ENCODE measurements around the gene KLHL29.

KLHL29 gene

DNA sequence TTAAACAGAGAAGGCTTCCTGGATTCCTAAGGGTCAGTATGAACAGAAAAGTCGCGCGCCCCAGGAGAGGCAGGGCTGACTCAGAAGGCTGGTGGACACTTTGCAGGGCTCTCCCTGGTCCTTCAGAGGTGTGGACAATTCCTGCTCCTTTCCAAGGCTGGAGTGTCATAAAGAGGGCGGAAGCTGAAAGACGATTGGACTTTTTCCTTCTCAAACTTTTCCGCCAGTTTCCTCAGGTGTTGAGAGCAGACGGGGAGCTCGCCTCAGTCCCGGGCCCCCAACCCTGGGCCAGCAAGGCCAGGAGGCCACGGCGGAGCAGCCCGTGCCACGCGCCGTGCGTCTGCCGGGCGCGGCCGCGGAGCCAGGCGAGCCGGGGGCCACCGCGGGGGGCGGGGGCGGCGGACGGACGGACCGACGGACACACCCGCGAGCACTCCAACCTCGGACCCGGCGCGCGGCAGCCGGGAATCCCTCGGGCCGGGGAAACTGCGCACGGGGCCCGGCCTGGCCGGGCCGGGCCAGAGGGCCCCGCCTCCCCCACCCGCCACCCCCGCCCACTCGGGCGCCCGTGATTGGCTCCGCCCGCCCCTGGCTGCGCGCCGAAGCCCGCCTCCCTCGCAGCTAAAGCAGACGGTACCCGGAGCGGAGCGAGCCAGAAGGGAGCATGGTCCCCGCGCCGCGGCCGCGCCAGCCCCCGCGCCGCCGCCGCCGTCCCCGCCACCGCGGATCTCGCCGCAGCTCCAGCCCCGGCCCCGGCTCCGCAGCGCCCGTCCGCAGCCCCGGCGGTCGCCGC, at the start of gene KLHL29:
Gene KLHL29 (plus strand): TSS at position 629 of the 793 bp plus-strand sequence. CDS start 177,018 bp downstream, outside the sequence.
- peak within 1 kb of the TSS; percentile 57 for H3K4me3 ChIP-seq (ENCODE audit: low read length, poor library complexity, severe bottlenecking)
- H3K79me2 ChIP-seq (ENCODE audit: insufficient read depth, low read length): no peaks in the 10 kb centered on the region
- no peaks in the 10 kb centered on the region for H3K9me3 ChIP-seq (ENCODE audit: insufficient read depth, low read depth, low read length)
- H3K36me3 ChIP-seq (ENCODE audit: insufficient read depth, low read length): no peaks in the 10 kb centered on the region
- no peaks in the 10 kb centered on the region for H4K20me1 ChIP-seq (ENCODE audit: insufficient read depth, low read length, poor library complexity, severe bottlenecking)
- no peak within 1 kb of the TSS for H3K9ac ChIP-seq (ENCODE audit: low read depth, low read length, poor library complexity, severe bottlenecking)
- no peaks in the 10 kb centered on the region for H3K27me3 ChIP-seq (ENCODE audit: insufficient read depth, low read length, poor library complexity, severe bottlenecking)
- TF ChIP-seq, protein P1, sequence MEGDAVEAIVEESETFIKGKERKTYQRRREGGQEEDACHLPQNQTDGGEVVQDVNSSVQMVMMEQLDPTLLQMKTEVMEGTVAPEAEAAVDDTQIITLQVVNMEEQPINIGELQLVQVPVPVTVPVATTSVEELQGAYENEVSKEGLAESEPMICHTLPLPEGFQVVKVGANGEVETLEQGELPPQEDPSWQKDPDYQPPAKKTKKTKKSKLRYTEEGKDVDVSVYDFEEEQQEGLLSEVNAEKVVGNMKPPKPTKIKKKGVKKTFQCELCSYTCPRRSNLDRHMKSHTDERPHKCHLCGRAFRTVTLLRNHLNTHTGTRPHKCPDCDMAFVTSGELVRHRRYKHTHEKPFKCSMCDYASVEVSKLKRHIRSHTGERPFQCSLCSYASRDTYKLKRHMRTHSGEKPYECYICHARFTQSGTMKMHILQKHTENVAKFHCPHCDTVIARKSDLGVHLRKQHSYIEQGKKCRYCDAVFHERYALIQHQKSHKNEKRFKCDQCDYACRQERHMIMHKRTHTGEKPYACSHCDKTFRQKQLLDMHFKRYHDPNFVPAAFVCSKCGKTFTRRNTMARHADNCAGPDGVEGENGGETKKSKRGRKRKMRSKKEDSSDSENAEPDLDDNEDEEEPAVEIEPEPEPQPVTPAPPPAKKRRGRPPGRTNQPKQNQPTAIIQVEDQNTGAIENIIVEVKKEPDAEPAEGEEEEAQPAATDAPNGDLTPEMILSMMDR (conservative IDR thresholded peaks at IDR 0.05; ENCODE audit: low read length): no peak
- no peak for TF ChIP-seq EZH2phosphoT487 (IDR thresholded peaks at IDR 0.05; ENCODE audit: borderline replicate concordance)
- peaks cover 16% of the 10 kb centered on the region for H3K4me1 ChIP-seq (ENCODE audit: insufficient read depth, low read length, poor library complexity, severe bottlenecking)
- no peak within 1 kb of the TSS for H2AFZ ChIP-seq (ENCODE audit: low read length)
- H3F3A ChIP-seq (ENCODE audit: low read depth): no peaks in the 10 kb centered on the region
- H3K4me2 ChIP-seq (ENCODE audit: low read depth, low read length, poor library complexity, severe bottlenecking): peak within 1 kb of the TSS; percentile 36
- H3K9me2 ChIP-seq (replicated peaks; ENCODE audit: low read depth, low read length): no peaks in the 10 kb centered on the region

DNA sequence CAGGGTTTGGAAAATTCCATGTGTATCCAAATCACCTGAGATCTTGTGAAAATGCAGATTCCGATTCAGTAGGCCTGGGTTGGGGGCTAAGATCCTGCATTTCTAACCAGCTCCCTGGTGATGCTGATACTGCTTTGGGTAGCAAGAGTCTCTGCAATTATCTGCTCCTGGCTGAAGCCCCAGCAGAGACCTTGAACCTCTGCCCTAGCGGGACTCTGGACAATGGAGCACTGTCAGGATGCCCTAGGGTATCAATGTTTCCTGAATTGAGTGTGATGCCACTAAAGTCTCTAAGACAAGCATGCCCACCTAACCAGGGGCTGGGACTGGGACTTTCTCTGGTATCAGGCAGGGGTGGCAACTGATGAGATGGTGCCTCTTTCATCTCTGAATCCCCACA, 49.4 kb upstream of the KLHL29 start:
- Histone ChIP-seq H3F3A (ENCODE audit: low read depth) (no peaks in the 10 kb centered on the region), H3K4me3 (ENCODE audit: low read length, poor library complexity, severe bottlenecking) (no peak overlapping the region), H3K9me2 (replicated peaks; ENCODE audit: low read depth, low read length) (no peaks in the 10 kb centered on the region), H3K9ac (ENCODE audit: low read depth, low read length, poor library complexity, severe bottlenecking) (no peak overlapping the region), H3K36me3 (ENCODE audit: insufficient read depth, low read length) (no peaks in the 10 kb centered on the region), H2AFZ (ENCODE audit: low read length) (no peak overlapping the region), H3K4me1 (ENCODE audit: insufficient read depth, low read length, poor library complexity, severe bottlenecking) (no peaks in the 10 kb centered on the region), H3K79me2 (ENCODE audit: insufficient read depth, low read length) (no peaks in the 10 kb centered on the region), H4K20me1 (ENCODE audit: insufficient read depth, low read length, poor library complexity, severe bottlenecking) (no peaks in the 10 kb centered on the region), H3K27me3 (ENCODE audit: insufficient read depth, low read length, poor library complexity, severe bottlenecking) (no peaks in the 10 kb centered on the region), H3K9me3 (ENCODE audit: insufficient read depth, low read depth, low read length) (no peaks in the 10 kb centered on the region), H3K4me2 (ENCODE audit: low read depth, low read length, poor library complexity, severe bottlenecking) (no peak overlapping the region)
- TF ChIP-seq EZH2phosphoT487 (IDR thresholded peaks at IDR 0.05; ENCODE audit: borderline replicate concordance): no peak
- TF ChIP-seq, protein P1 (conservative IDR thresholded peaks at IDR 0.05; ENCODE audit: low read length): no peak

DNA sequence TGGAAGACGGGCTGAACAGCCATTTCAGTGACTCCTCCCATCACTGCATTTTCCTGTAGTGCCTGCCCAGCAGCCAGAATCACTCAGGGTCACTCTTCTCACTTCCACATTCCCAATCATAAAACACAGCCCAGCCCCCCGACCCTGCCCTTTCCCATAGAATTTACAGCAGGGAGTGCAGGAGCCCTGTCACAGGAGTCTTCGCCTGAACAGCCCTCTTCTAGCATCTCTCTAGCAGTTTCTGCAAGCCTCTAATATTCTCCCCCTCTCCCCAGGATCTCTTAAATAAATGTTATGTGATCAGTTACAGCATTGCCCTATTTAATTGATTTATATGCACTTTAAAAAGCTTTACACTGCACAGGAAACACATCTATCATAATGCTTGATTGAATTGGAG, 42.9 kb upstream of the KLHL29 start:
- H4K20me1 ChIP-seq (ENCODE audit: insufficient read depth, low read length, poor library complexity, severe bottlenecking): no peaks in the 10 kb centered on the region
- TF ChIP-seq, protein P1 (conservative IDR thresholded peaks at IDR 0.05; ENCODE audit: low read length): no peak
- no peak for TF ChIP-seq EZH2phosphoT487 (IDR thresholded peaks at IDR 0.05; ENCODE audit: borderline replicate concordance)
- H3K9ac ChIP-seq (ENCODE audit: low read depth, low read length, poor library complexity, severe bottlenecking): no peak overlapping the region

More for the DNA sequence above, 42.9 kb upstream of the KLHL29 start:
- Histone ChIP-seq H3K79me2 (ENCODE audit: insufficient read depth, low read length) (no peaks in the 10 kb centered on the region), H3K4me3 (ENCODE audit: low read length, poor library complexity, severe bottlenecking) (no peak overlapping the region), H3K9me3 (ENCODE audit: insufficient read depth, low read depth, low read length) (no peaks in the 10 kb centered on the region), H3K4me1 (ENCODE audit: insufficient read depth, low read length, poor library complexity, severe bottlenecking) (no peaks in the 10 kb centered on the region), H2AFZ (ENCODE audit: low read length) (no peak overlapping the region), H3K9me2 (replicated peaks; ENCODE audit: low read depth, low read length) (no peaks in the 10 kb centered on the region), H3K4me2 (ENCODE audit: low read depth, low read length, poor library complexity, severe bottlenecking) (no peak overlapping the region), H3K36me3 (ENCODE audit: insufficient read depth, low read length) (no peaks in the 10 kb centered on the region), H3K27me3 (ENCODE audit: insufficient read depth, low read length, poor library complexity, severe bottlenecking) (no peaks in the 10 kb centered on the region), H3F3A (ENCODE audit: low read depth) (no peaks in the 10 kb centered on the region)

All from Loucy (cell line).